Neural cell (in vitro differentiated cells): Measurements from ENCODE around the gene CYB561.

Experiments
- CTCF ChIP-seq: fragments of 450-650 bp; IDR thresholded peaks from 2 replicates; pipeline ENCODE4 v1.5.1; 2014; ENCODE audit warnings: antibody characterized with exemption, mild to moderate bottlenecking, moderate library complexity; ENCODE audit not compliant: poor library complexity, severe bottlenecking
- EZH2 ChIP-seq: fragments of 200-600, 300-800 bp; shearing (Covaris generic), sonication (generic); IDR thresholded peaks from 2 replicates; pipeline ENCODE4 v1.6.1; 2014; ENCODE audit warnings: antibody characterized with exemption, low read length, borderline replicate concordance, mild to moderate bottlenecking; ENCODE audit not compliant: insufficient read depth, poor library complexity, severe bottlenecking
- MXI1 ChIP-seq: fragments of 450-650 bp; conservative IDR thresholded peaks from 2 replicates; pipeline ENCODE4 v1.6.1; 2014; ENCODE audit warnings: antibody characterized with exemption, mild to moderate bottlenecking; ENCODE audit not compliant: poor library complexity, severe bottlenecking
- POLR2AphosphoS5 ChIP-seq: IDR thresholded peaks from 2 replicates; pipeline ENCODE4 v1.6.1; 2012
- REST ChIP-seq: IDR thresholded peaks from 2 replicates; pipeline ENCODE4 v1.6.1; 2012; ENCODE audit warnings: borderline replicate concordance
- TAF1 ChIP-seq: IDR thresholded peaks from 2 replicates; pipeline ENCODE4 v1.6.1; 2012; ENCODE audit warnings: low read depth

GRCh38 chr17:63452046-63452961 lies 6.2 kb upstream of the CYB561 start:
- TF ChIP-seq EZH2 = no peak
- no peak for TF ChIP-seq CTCF
- TF ChIP-seq POLR2AphosphoS5 = no peak
- TF ChIP-seq REST = no peak
- no peak for TF ChIP-seq TAF1
- TF ChIP-seq MXI1 = no peak
